Inferior parietal cortex (tissue), 1 donor: ENCODE data around the gene MS4A2.
A peak's percentile ranks its signal among the peaks of the same experiment; 100 is the strongest.
"Not testable (repeated sequence)": the region's sequence is repeated elsewhere in the genome, so short reads cannot be mapped to it uniquely, and the experiment has no call there.

ENCODE experiments used
- DNase-seq: peaks from one replicate; pipeline ENCODE4 v3.0.0-alpha.2; 2016; ENCODE audit errors: extremely low spot score

MS4A2 gene

GRCh38 chr11:60088364-60088763 is at the start of gene MS4A2:
MS4A2 (plus strand) TSS chr11:60088664; CDS start chr11:60088766, 102 bp downstream.
- no peak for DNase-seq

- DNase-seq, result no peak
These were observed 48.4 kb upstream of the MS4A2 start, which contains the start of gene OOSP2 for GRCh38 chr11:60040109-60040508. OOSP2 (plus strand) TSS chr11:60040409; CDS start chr11:60040460, 51 bp downstream.

GRCh38 chr11:60050422-60050821 is 38.0 kb upstream of the MS4A2 start:
- DNase-seq, result not testable (repeated sequence)

GRCh38 chr11:60050839-60051238 is 37.6 kb upstream of the MS4A2 start:
- DNase-seq, result not testable (repeated sequence)

- peak; percentile 5 for DNase-seq
These were observed 32.0 kb upstream of the MS4A2 start, which contains the start of gene MS4A3 for GRCh38 chr11:60056349-60056969. MS4A3 (plus strand) TSS chr11:60056665; CDS start chr11:60061161, 4,496 bp downstream.

GRCh38 chr11:60059052-60059451 is 29.4 kb upstream of the MS4A2 start:
- no peak for DNase-seq

- DNase-seq, result no peak
These were observed 28.8 kb upstream of the MS4A2 start for GRCh38 chr11:60059521-60060240.

- no peak for DNase-seq
These were observed 24.4 kb upstream of the MS4A2 start for GRCh38 chr11:60064111-60064510.

- DNase-seq, result no peak
These were observed 22.7 kb upstream of the MS4A2 start for GRCh38 chr11:60065801-60066200.

GRCh38 chr11:60069450-60069849 is 19.0 kb upstream of the MS4A2 start:
- no peak for DNase-seq

GRCh38 chr11:60071644-60072043 is 16.8 kb upstream of the MS4A2 start:
- DNase-seq, result not testable (repeated sequence)

- DNase-seq, result no peak
These were observed 11.1 kb upstream of the MS4A2 start for GRCh38 chr11:60077216-60077817.

GRCh38 chr11:60077981-60078380 is 10.5 kb upstream of the MS4A2 start:
- DNase-seq, result no peak

- no peak for DNase-seq
These were observed 9.7 kb upstream of the MS4A2 start for GRCh38 chr11:60078745-60079144.

GRCh38 chr11:60080535-60080934 is 7.9 kb upstream of the MS4A2 start:
- no peak for DNase-seq

- DNase-seq, result no peak
These were observed 3.7 kb upstream of the MS4A2 start for GRCh38 chr11:60084631-60085273.

GRCh38 chr11:60085909-60086308 is 2.6 kb upstream of the MS4A2 start:
- no peak for DNase-seq

GRCh38 chr11:60087239-60087638 is 1.2 kb upstream of the MS4A2 start:
- no peak for DNase-seq

- DNase-seq, result no peak
These were observed 7.1 kb downstream of the MS4A2 start for GRCh38 chr11:60095477-60096120.

- no peak for DNase-seq
These were observed 8.7 kb downstream of the MS4A2 start for GRCh38 chr11:60097189-60097588.

- DNase-seq, result no peak
These were observed 10.0 kb downstream of the MS4A2 start for GRCh38 chr11:60098508-60098907.

- no peak for DNase-seq
These were observed 12.1 kb downstream of the MS4A2 start for GRCh38 chr11:60100516-60100915.
